ENCODE results near the gene NGDN. TPM values are rescaled to one million over a fixed set of nuclear protein-coding genes. Genes with fewer than 3 reads are reported as not detected.

Gene NGDN
- total RNA-seq, 1 experiment from 2014 or later, result 42.0 TPM

- peaks cover 10% of the 10 kb centered on the region for H3K27me3 ChIP-seq (ENCODE audit: insufficient read depth, low read length)
- no peak overlapping the region for H3K27ac ChIP-seq (ENCODE audit: low read depth, low read length)
- no peaks in the 10 kb centered on the region for H3K79me2 ChIP-seq (ENCODE audit: insufficient read depth, low read length)
- no peak for ATAC-seq
- TF ChIP-seq POLR2A (IDR thresholded peaks at IDR 0.05; ENCODE audit: borderline replicate concordance, extremely low read depth, insufficient read depth, insufficient read length), result no peak
- TF ChIP-seq ZFX (IDR thresholded peaks at IDR 0.05), result no peak
- TF ChIP-seq CBX3 (IDR thresholded peaks at IDR 0.05; ENCODE audit: low read depth), result no peak
- no peak for TF ChIP-seq JUND (IDR thresholded peaks at IDR 0.05)
- TF ChIP-seq POLR2AphosphoS5 (IDR thresholded peaks at IDR 0.05; ENCODE audit: low read depth, low read length), result no peak
- no peak for TF ChIP-seq FOSL1 (IDR thresholded peaks at IDR 0.05; ENCODE audit: low read depth)
- no peak for TF ChIP-seq SRF (IDR thresholded peaks at IDR 0.05; ENCODE audit: low read depth)
- no peak for TF ChIP-seq EGR1 (IDR thresholded peaks at IDR 0.05; ENCODE audit: low read depth)
- TF ChIP-seq REST (IDR thresholded peaks at IDR 0.05; ENCODE audit: low read depth), result no peak
- TF ChIP-seq, protein P1, sequence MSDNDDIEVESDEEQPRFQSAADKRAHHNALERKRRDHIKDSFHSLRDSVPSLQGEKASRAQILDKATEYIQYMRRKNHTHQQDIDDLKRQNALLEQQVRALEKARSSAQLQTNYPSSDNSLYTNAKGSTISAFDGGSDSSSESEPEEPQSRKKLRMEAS (IDR thresholded peaks at IDR 0.05), result no peak
- H3K9ac ChIP-seq (ENCODE audit: low read length), result no peak overlapping the region
- RAD21 ChIA-PET (ENCODE audit: low non-redundant PET in 1 of 2, low total read pairs in 2 of 2, uncharacterized antibody in 2 of 2, unreplicated experiment in 2 of 2), result no interaction called here
- CTCF ChIA-PET, result no interaction called here
- no peaks in the 10 kb centered on the region for H3K36me3 ChIP-seq (ENCODE audit: control insufficient read depth in 1 of 2, insufficient read depth in 2 of 2, low read length in 2 of 2)
- DNase-seq (ENCODE audit: low read depth, low spot score), result no peak
- no peaks in the 10 kb centered on the region for H3K4me1 ChIP-seq (ENCODE audit: control insufficient read depth in 1 of 2, insufficient read depth in 2 of 2, low read length in 2 of 2)
- intact Hi-C loops (cut with micrococcal nuclease), result no loop called here
- no TSS peak for BruUV-seq (replicated peaks)
- H2AFZ ChIP-seq (ENCODE audit: low read depth, low read length, poor library complexity, severe bottlenecking), result no peak overlapping the region
- no peaks in the 10 kb centered on the region for H4K20me1 ChIP-seq (ENCODE audit: insufficient read depth)
- POLR2A ChIA-PET, result no interaction called here
- H3K4me3 ChIP-seq (replicated peaks in 1 of 2; ENCODE audit: low read depth in 1 of 2, low read length in 2 of 2), result no peak overlapping the region
- no peaks in the 10 kb centered on the region for H3K9me3 ChIP-seq (ENCODE audit: control insufficient read depth in 1 of 2, insufficient read depth in 1 of 2, low read depth in 1 of 2, low read length in 2 of 2)
- no peaks in the 10 kb centered on the region for H3K9me2 ChIP-seq (ENCODE audit: insufficient read depth)
- no peak overlapping the region for H3K4me2 ChIP-seq (ENCODE audit: low read length)
Measured at GRCh38 chr14:23436327-23437132, 33.0 kb upstream of the NGDN start.

Measured in HCT116 (cell line).